Inflammatory macrophage treated with lipopolysaccharide for 4 hours (primary cell): ENCODE measurements around the gene DMAC2L.
"Not testable (repeated sequence)": the region's sequence is repeated elsewhere in the genome, so short reads cannot be mapped to it uniquely, and the experiment has no call there.

ENCODE experiments used
- DNase-seq: peaks from one replicate; pipeline ENCODE4 v3.0.0-alpha.2; 2020

Gene DMAC2L

GRCh38 chr14:50311972-50312733 is at the start of gene DMAC2L, which contains the start of gene L2HGDH:
DMAC2L (plus strand) TSS chr14:50312324; CDS start chr14:50321488, 9,164 bp downstream.
L2HGDH (minus strand) TSS chr14:50312229; CDS start chr14:50312150, 79 bp downstream.
- peak; percentile 94 for DNase-seq

GRCh38 chr14:50262865-50263264 is 49.3 kb upstream of the DMAC2L start:
- no peak for DNase-seq

- DNase-seq: no peak
These were observed 48.8 kb upstream of the DMAC2L start for GRCh38 chr14:50263321-50263720.

GRCh38 chr14:50265029-50265428 is 47.1 kb upstream of the DMAC2L start:
- DNase-seq: no peak

GRCh38 chr14:50270932-50271331 is 41.2 kb upstream of the DMAC2L start:
- DNase-seq: no peak

- no peak for DNase-seq
These were observed 39.6 kb upstream of the DMAC2L start for GRCh38 chr14:50272498-50272897.

- no peak for DNase-seq
These were observed 26.3 kb upstream of the DMAC2L start for GRCh38 chr14:50285861-50286260.

- DNase-seq: no peak
These were observed 24.0 kb upstream of the DMAC2L start for GRCh38 chr14:50288146-50288545.

GRCh38 chr14:50290306-50290705 is 21.8 kb upstream of the DMAC2L start:
- no peak for DNase-seq

- no peak for DNase-seq
These were observed 12.5 kb upstream of the DMAC2L start for GRCh38 chr14:50299585-50299984.

- DNase-seq: no peak
These were observed 10.2 kb upstream of the DMAC2L start for GRCh38 chr14:50301914-50302313.

- DNase-seq: peak; percentile 90
These were observed 8.2 kb upstream of the DMAC2L start for GRCh38 chr14:50303744-50304471.

- peak; percentile 53 for DNase-seq
These were observed 3.7 kb upstream of the DMAC2L start for GRCh38 chr14:50308363-50308915.

GRCh38 chr14:50310445-50310844 is 1.7 kb upstream of the DMAC2L start:
- no peak for DNase-seq

GRCh38 chr14:50311337-50311971 is 670 bp upstream of the DMAC2L start:
- peak; percentile 19 for DNase-seq

- DNase-seq: no peak
These were observed 570 bp downstream of the DMAC2L start for GRCh38 chr14:50312734-50313054.

GRCh38 chr14:50314098-50314497 is 2.0 kb downstream of the DMAC2L start:
- not testable (repeated sequence) for DNase-seq

GRCh38 chr14:50318031-50318626 is 6.0 kb downstream of the DMAC2L start:
- peak; percentile 30 for DNase-seq

- DNase-seq: peak; percentile 59
These were observed 7.2 kb downstream of the DMAC2L start for GRCh38 chr14:50319293-50319692.

- DNase-seq: peak; percentile 66
These were observed 7.6 kb downstream of the DMAC2L start for GRCh38 chr14:50319721-50320120.

- DNase-seq: peak; percentile 84
These were observed 8.2 kb downstream of the DMAC2L start for GRCh38 chr14:50320283-50320682.

- DNase-seq: peak; percentile 97
These were observed 9.0 kb downstream of the DMAC2L start for GRCh38 chr14:50321009-50321660.
